ENCODE measurements around the gene LY6G6C.
"Not testable (repeated sequence)": the region's sequence is repeated elsewhere in the genome, so short reads cannot be mapped to it uniquely, and the experiment has no call there.

Gene LY6G6C

GRCh38 chr6:31727034-31727716, 5.6 kb upstream of the LY6G6C start:
- no peak for DNase-seq (ENCODE audit: low spot score)

- no peak for DNase-seq (ENCODE audit: low spot score)
Measured at GRCh38 chr6:31725502-31726350, 4.2 kb upstream of the LY6G6C start.

GRCh38 chr6:31723980-31724691, 2.6 kb upstream of the LY6G6C start:
- no peak for DNase-seq (ENCODE audit: low spot score)

- DNase-seq (ENCODE audit: low spot score), result no peak
Measured at GRCh38 chr6:31723245-31723979, 1.9 kb upstream of the LY6G6C start, which contains the start of gene MPIG6B. Gene MPIG6B, plus strand, starts transcription at chr6:31723373. Its CDS starts 11 bp downstream, at chr6:31723384.

GRCh38 chr6:31722173-31722572, 627 bp upstream of the LY6G6C start:
- no peak for DNase-seq (ENCODE audit: low spot score)

- DNase-seq (ENCODE audit: low spot score), result no peak
Measured at GRCh38 chr6:31720196-31720770, 1.3 kb downstream of the LY6G6C start.

- DNase-seq (ENCODE audit: low spot score), result no peak
Measured at GRCh38 chr6:31719001-31719400, 2.5 kb downstream of the LY6G6C start.

GRCh38 chr6:31718265-31718664, 3.3 kb downstream of the LY6G6C start:
- DNase-seq (ENCODE audit: low spot score), result no peak

- no peak for DNase-seq (ENCODE audit: low spot score)
Measured at GRCh38 chr6:31717499-31718222, 3.9 kb downstream of the LY6G6C start.

GRCh38 chr6:31715022-31715958, 6.3 kb downstream of the LY6G6C start, which contains the start of gene LY6G6D:
Gene LY6G6D, plus strand, starts transcription at chr6:31715348. Its CDS starts 8 bp downstream, at chr6:31715356.
- DNase-seq (ENCODE audit: low spot score), result no peak

- no peak for DNase-seq (ENCODE audit: low spot score)
Measured at GRCh38 chr6:31713991-31714684, 7.4 kb downstream of the LY6G6C start.

GRCh38 chr6:31713465-31713864, 8.1 kb downstream of the LY6G6C start:
- DNase-seq (ENCODE audit: low spot score), result no peak

GRCh38 chr6:31712296-31712695, 9.2 kb downstream of the LY6G6C start:
- no peak for DNase-seq (ENCODE audit: low spot score)

- DNase-seq (ENCODE audit: low spot score), result no peak
Measured at GRCh38 chr6:31711233-31711632, 10.3 kb downstream of the LY6G6C start.

- DNase-seq (ENCODE audit: low spot score), result no peak
Measured at GRCh38 chr6:31710523-31711219, 10.9 kb downstream of the LY6G6C start.

- not testable (repeated sequence) for DNase-seq (ENCODE audit: low spot score)
Measured at GRCh38 chr6:31709157-31709556, 12.4 kb downstream of the LY6G6C start.

- DNase-seq (ENCODE audit: low spot score), result no peak
Measured at GRCh38 chr6:31708224-31708623, 13.3 kb downstream of the LY6G6C start.

- DNase-seq (ENCODE audit: low spot score), result no peak
Measured at GRCh38 chr6:31707701-31708100, 13.8 kb downstream of the LY6G6C start.
